ENCODE data around the gene CSTF1. TPM values are rescaled to one million over a fixed set of nuclear protein-coding genes. Genes with fewer than 3 reads are reported as not detected.

The CSTF1 gene
- total and polyA plus RNA-seq, 10 donors, result 9.8 to 45.0 (median 28.5) TPM

GRCh38 chr20:56345911-56346310 lies 46.5 kb upstream of the CSTF1 start:
- Histone ChIP-seq H3K9me3 (no peaks in the 10 kb centered on the region), H3K4me1 (peaks cover 0 to 10% (median 7%) of the 10 kb centered on the region in 6 donors)
- intact Hi-C loops (cut with DNase I; ENCODE audit: low total_unique reads), result no loop called here

GRCh38 chr20:56347628-56348304 lies 44.7 kb upstream of the CSTF1 start:
- Histone ChIP-seq H3K4me3 (no peak overlapping the region), H3K36me3 (no peaks in the 10 kb centered on the region), H3K4me1 (peaks cover 0 to 10% (median 7%) of the 10 kb centered on the region in 6 donors), H3K9me3 (no peaks in the 10 kb centered on the region), H3K27me3 (replicated peaks in 1 of 7) (peaks cover 0 to 75% (median 25%) of the 10 kb centered on the region in 7 donors), H3K27ac (no peak overlapping the region)
- WGBS, 5 donors, result 40 to 55% (median 48%) methylated on average over 13 of the region's 13 CpGs
- intact Hi-C loops (cut with DNase I; ENCODE audit: low total_unique reads), result no loop called here
- DNase-seq, result no peak
- TF ChIP-seq CTCF (IDR thresholded peaks at IDR 0.05 in 8 of 11, conservative IDR thresholded peaks at IDR 0.05 in 3 of 11) (no peak), POLR2A (IDR thresholded peaks at IDR 0.05) (no peak), POLR2AphosphoS5 (IDR thresholded peaks at IDR 0.05) (no peak)

More at GRCh38 chr20:56345911-56346310, 46.5 kb upstream of the CSTF1 start:
- Histone ChIP-seq H3K36me3 (no peaks in the 10 kb centered on the region), H3K4me3 (no peak overlapping the region), H3K27me3 (replicated peaks in 1 of 7) (peaks cover 0 to 86% (median 34%) of the 10 kb centered on the region in 7 donors), H3K27ac (no peak overlapping the region)
- no peak for DNase-seq
- TF ChIP-seq POLR2A (IDR thresholded peaks at IDR 0.05) (no peak), CTCF (IDR thresholded peaks at IDR 0.05 in 8 of 11, conservative IDR thresholded peaks at IDR 0.05 in 3 of 11) (no peak), POLR2AphosphoS5 (IDR thresholded peaks at IDR 0.05) (no peak)
- WGBS, 5 donors, result 81 to 86% (median 82%) methylated on average over 8 of the region's 8 CpGs

- Histone ChIP-seq H3K4me3 (no peak overlapping the region), H3K27ac (no peak overlapping the region), H3K9me3 (no peaks in the 10 kb centered on the region), H3K4me1 (peaks cover 0 to 10% (median 7%) of the 10 kb centered on the region in 6 donors), H3K27me3 (replicated peaks in 1 of 7) (peaks cover 0 to 70% (median 20%) of the 10 kb centered on the region in 7 donors), H3K36me3 (no peaks in the 10 kb centered on the region)
- intact Hi-C loops (cut with DNase I; ENCODE audit: low total_unique reads), result no loop called here
- WGBS, 5 donors, result 15 to 24% (median 22%) methylated on average over 5 of the region's 5 CpGs
- no peak for TF ChIP-seq POLR2AphosphoS5 (IDR thresholded peaks at IDR 0.05)
- no peak for TF ChIP-seq CTCF (IDR thresholded peaks at IDR 0.05 in 8 of 11, conservative IDR thresholded peaks at IDR 0.05 in 3 of 11)
- TF ChIP-seq POLR2A (IDR thresholded peaks at IDR 0.05), result no peak
- no peak for DNase-seq
These were observed 44.1 kb upstream of the CSTF1 start for GRCh38 chr20:56348305-56348693.

- TF ChIP-seq CTCF (IDR thresholded peaks at IDR 0.05 in 8 of 11, conservative IDR thresholded peaks at IDR 0.05 in 3 of 11) (no peak), POLR2A (IDR thresholded peaks at IDR 0.05) (no peak), POLR2AphosphoS5 (IDR thresholded peaks at IDR 0.05) (no peak)
- Histone ChIP-seq H3K36me3 (no peaks in the 10 kb centered on the region), H3K9me3 (no peaks in the 10 kb centered on the region), H3K4me1 (peaks cover 0 to 6% (median 5%) of the 10 kb centered on the region in 6 donors), H3K4me3 (no peak overlapping the region), H3K27ac (no peak overlapping the region), H3K27me3 (replicated peaks in 1 of 7) (peaks cover 0 to 65% (median 15%) of the 10 kb centered on the region in 7 donors)
- 2 to 12% (median 6%) methylated on average over 3 of the region's 3 CpGs for WGBS, 5 donors
- DNase-seq, result no peak
- intact Hi-C loops (cut with DNase I; ENCODE audit: low total_unique reads), result no loop called here
These were observed 43.7 kb upstream of the CSTF1 start for GRCh38 chr20:56348746-56349145.
